Type B pancreatic cell (in vitro differentiated cells): ENCODE results near the gene PLAC9. TPM values are rescaled to one million over a fixed set of nuclear protein-coding genes. Genes with fewer than 3 reads are reported as not detected.

Experiments
- DNase-seq: peaks from one replicate; pipeline ENCODE4 v3.0.0; 2021; ENCODE audit warnings: mixed read lengths; ENCODE audit not compliant: unreplicated experiment; ENCODE audit errors: extremely low spot score
- H3K27ac Mint-ChIP-seq: 2 replicates; pipeline ENCODE4 v1.8.0; 2021; ENCODE audit warnings: mild to moderate bottlenecking, mixed read lengths
- H3K27me3 Mint-ChIP-seq: 2 replicates; pipeline ENCODE4 v1.8.0; 2021; ENCODE audit warnings: mixed read lengths
- H3K36me3 Mint-ChIP-seq: 2 replicates; pipeline ENCODE4 v1.8.0; 2021; ENCODE audit warnings: mixed read lengths
- H3K4me1 Mint-ChIP-seq: one replicate; pipeline ENCODE4 v1.8.0; 2021; ENCODE audit warnings: mixed read lengths; ENCODE audit not compliant: unreplicated experiment
- H3K4me3 Mint-ChIP-seq: 2 replicates; pipeline ENCODE4 v1.8.0; 2021; ENCODE audit warnings: mild to moderate bottlenecking, mixed read lengths
- H3K9me3 Mint-ChIP-seq: 2 replicates; pipeline ENCODE4 v1.8.0; 2021; ENCODE audit warnings: mixed read lengths
- total RNA-seq: library from RNA; stranded (reverse); gene quantifications from 2 replicates; pipeline ENCODE4 v1.2.1, GENCODE V29; 2021; ENCODE audit warnings: low replicate concordance
- TF ChIP-seq, protein P1 (sequence below): fragments of 200-600 bp; sonication (generic); conservative IDR thresholded peaks from 2 replicates; pipeline ENCODE4 v1.5.0; 2021; ENCODE audit warnings: antibody characterized with exemption, mild to moderate bottlenecking

PLAC9 gene
- total RNA-seq, 1 donor from 2014 or later = 8.2 TPM

DNA sequence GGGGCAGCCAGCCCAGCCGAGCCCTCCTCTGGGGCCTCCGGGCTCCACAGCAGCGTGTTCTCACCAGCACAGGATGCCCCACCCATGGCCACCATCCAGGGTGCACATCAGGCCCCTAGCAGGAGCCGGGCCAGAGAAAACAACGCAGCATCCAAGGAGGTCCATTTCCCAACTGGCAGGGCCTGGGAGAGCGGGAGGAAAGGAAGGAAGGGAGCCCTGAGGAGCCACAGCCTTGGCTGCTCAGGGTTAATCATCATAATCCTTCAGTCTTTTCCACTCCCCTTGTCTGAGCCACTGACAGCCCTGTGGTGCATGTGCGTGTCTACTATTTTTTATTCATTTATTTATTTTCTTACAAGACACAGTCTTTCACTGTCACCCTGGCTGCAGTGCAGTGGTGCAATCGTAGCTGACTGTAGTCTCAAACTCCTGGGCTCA, 3.6 kb downstream of the PLAC9 start:
- no peak for DNase-seq
- TF ChIP-seq, protein P1, sequence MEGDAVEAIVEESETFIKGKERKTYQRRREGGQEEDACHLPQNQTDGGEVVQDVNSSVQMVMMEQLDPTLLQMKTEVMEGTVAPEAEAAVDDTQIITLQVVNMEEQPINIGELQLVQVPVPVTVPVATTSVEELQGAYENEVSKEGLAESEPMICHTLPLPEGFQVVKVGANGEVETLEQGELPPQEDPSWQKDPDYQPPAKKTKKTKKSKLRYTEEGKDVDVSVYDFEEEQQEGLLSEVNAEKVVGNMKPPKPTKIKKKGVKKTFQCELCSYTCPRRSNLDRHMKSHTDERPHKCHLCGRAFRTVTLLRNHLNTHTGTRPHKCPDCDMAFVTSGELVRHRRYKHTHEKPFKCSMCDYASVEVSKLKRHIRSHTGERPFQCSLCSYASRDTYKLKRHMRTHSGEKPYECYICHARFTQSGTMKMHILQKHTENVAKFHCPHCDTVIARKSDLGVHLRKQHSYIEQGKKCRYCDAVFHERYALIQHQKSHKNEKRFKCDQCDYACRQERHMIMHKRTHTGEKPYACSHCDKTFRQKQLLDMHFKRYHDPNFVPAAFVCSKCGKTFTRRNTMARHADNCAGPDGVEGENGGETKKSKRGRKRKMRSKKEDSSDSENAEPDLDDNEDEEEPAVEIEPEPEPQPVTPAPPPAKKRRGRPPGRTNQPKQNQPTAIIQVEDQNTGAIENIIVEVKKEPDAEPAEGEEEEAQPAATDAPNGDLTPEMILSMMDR = no peak
- Mint-ChIP-seq H3K9me3 (no peaks in the 10 kb centered on the region), H3K27ac (no peak overlapping the region), H3K36me3 (no peaks in the 10 kb centered on the region), H3K4me1 (peaks cover 12% of the 10 kb centered on the region), H3K27me3 (peaks cover 30% of the 10 kb centered on the region), H3K4me3 (no peak overlapping the region)

DNA sequence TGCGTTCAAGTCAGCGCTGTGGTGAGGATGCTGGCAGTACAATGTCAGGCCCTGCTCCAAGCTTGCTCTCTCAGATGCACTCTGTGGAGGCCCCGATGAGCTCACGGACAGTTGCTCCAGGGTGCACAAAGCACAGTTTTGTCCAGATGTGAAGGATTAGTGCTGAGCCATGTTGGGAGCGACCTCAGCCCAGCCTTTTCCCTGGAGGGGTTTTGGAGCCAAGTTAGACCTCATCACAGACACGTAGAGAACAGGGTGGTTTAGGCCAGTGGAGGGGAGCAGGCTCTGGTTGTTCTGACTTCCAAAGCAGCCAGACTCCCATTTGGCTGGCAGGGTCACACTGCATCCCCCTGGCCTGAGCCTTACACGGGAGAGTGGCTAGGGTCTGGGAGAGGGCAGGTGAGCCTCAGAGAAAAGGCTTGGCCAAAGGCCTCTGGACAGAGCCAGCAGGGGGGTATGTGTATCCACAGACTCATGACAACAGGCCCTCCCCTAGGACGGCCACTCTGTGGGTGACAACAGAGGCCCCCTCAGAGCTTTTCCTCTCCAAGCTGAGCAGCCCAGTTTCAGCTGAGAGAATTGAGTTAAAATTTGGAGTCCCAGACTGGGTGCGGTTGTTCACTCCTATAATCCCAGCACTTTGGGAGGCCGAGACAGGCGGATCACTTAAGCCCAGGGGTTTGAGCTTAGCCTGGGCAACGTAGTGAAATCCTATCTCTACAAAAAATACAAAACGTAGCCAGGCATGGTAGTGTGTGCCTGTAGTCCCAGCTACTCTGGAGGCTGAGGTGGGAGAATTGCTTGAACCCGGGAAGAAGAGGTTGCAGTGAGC, 4.7 kb downstream of the PLAC9 start:
- no peaks in the 10 kb centered on the region for H3K9me3 Mint-ChIP-seq
- TF ChIP-seq, protein P1 = no peak
- no peaks in the 10 kb centered on the region for H3K36me3 Mint-ChIP-seq
- H3K4me1 Mint-ChIP-seq = peaks cover 12% of the 10 kb centered on the region
- H3K4me3 Mint-ChIP-seq = no peak overlapping the region
- H3K27me3 Mint-ChIP-seq = peaks cover 23% of the 10 kb centered on the region
- H3K27ac Mint-ChIP-seq = no peak overlapping the region
- DNase-seq = no peak

DNA sequence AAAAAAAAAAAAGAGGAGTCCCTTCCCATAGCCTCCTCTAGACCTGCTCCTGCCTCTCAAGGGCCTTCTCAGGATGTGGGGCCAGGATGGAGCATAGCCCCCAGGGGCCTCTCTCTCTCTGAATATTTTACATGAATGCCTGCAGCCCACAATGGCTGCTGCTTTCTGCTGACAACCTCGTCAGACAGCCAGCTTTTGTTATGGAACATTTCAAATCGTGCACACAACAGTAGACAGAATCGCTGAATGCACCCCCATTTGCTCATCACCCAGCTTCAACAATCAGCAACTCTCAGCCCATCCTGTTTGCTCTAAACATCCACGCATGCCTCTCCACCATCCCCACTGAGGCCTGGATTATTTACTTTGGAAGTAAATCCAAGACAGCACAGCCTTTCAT, 5.4 kb downstream of the PLAC9 start:
- no peak overlapping the region for H3K27ac Mint-ChIP-seq
- no peak for DNase-seq
- no peak overlapping the region for H3K4me3 Mint-ChIP-seq

DNA sequence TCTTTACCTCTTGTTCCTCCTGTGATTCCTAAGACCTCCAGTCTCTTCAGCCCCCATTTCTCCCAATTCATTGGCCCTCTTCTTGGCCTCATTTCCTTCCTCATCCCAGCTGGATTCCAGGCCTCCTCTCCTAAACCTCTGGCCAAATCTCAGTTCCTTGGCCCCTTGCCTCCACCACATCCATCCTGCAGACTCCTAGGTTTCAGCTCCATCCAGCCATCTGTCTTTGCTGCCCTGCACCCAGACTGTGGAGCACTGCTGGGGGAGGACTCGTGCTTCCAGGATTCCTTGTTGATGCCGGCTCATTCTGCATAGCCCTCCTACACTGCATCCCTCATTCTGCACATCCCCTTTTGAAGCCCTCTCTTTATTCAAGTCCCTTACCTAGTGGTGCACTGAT, 6.7 kb downstream of the PLAC9 start:
- Mint-ChIP-seq H3K4me1 (peaks cover 5% of the 10 kb centered on the region), H3K27ac (no peak overlapping the region), H3K27me3 (peaks cover 17% of the 10 kb centered on the region), H3K4me3 (no peak overlapping the region), H3K9me3 (no peaks in the 10 kb centered on the region), H3K36me3 (no peaks in the 10 kb centered on the region)
- TF ChIP-seq, protein P1 = no peak
- DNase-seq = no peak

More for the DNA sequence above, 5.4 kb downstream of the PLAC9 start:
- TF ChIP-seq, protein P1 = no peak
- peaks cover 20% of the 10 kb centered on the region for H3K27me3 Mint-ChIP-seq
- H3K36me3 Mint-ChIP-seq = no peaks in the 10 kb centered on the region
- H3K9me3 Mint-ChIP-seq = no peaks in the 10 kb centered on the region
- peaks cover 9% of the 10 kb centered on the region for H3K4me1 Mint-ChIP-seq

DNA sequence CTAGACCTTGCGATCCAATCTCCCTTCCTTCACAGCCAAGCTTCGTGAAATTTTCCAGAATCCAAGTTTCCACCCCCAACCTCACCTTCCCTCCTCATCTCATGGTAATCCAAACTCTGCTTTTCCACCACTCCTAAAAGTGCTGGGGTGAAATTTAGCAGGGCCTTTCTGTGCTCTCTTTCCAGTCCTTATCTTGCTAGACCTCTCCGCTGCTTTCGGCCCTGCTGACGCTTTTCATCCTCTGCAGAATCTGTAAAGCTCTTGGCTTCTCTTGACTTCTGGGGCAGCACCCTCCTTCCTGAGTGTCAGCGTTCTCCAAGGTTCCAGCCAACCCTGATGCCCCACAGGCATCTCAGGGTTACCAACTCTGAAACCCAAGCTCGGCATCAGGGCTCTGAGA, 7.7 kb downstream of the PLAC9 start:
- peaks cover 13% of the 10 kb centered on the region for H3K27me3 Mint-ChIP-seq
- H3K9me3 Mint-ChIP-seq = no peaks in the 10 kb centered on the region
- no peak for DNase-seq
- no peak overlapping the region for H3K27ac Mint-ChIP-seq
- H3K36me3 Mint-ChIP-seq = no peaks in the 10 kb centered on the region
- no peak overlapping the region for H3K4me3 Mint-ChIP-seq
- TF ChIP-seq, protein P1 = no peak
- H3K4me1 Mint-ChIP-seq = peaks cover 5% of the 10 kb centered on the region
